Fibroblast of lung (primary cell): Measurements from ENCODE around the gene GPD1L.

ENCODE experiments used
- CTCF ChIP-seq, 2 donors: IDR thresholded peaks in 1 of 2; conservative IDR thresholded peaks in 1 of 2; 1 replicate in 1 of 2; 2 replicates in 1 of 2; pipeline ENCODE4 v1.5.1; 2011 to 2012; ENCODE audit warnings: low read length in 2 of 2, control low read depth in 1 of 2, inconsistent platforms in 1 of 2, low read depth in 1 of 2, mild to moderate bottlenecking in 1 of 2
- EZH2 ChIP-seq: IDR thresholded peaks from 2 replicates; pipeline ENCODE4 v1.5.1; 2012; ENCODE audit warnings: low read length, control low read depth, mild to moderate bottlenecking; ENCODE audit errors: missing control alignments

GRCh38 chr3:32123620-32124019 lies 17.2 kb downstream of the GPD1L start:
- TF ChIP-seq CTCF (conservative IDR thresholded peaks at IDR 0.05 in 1 of 2, IDR thresholded peaks at IDR 0.05 in 1 of 2; ENCODE audit: low read depth in 1 of 2, low read length in 2 of 2): no peak
- TF ChIP-seq EZH2: no peak
